Activated CD8-positive, alpha-beta memory T cell treated with anti-CD3 and anti-CD28 coated beads for 24 hours (primary cell): Measurements from ENCODE around the gene RASSF4.

Source experiments
- DNase-seq: peaks from one replicate; pipeline ENCODE4 v3.0.0-alpha.2; 2020

Gene RASSF4, protein sequence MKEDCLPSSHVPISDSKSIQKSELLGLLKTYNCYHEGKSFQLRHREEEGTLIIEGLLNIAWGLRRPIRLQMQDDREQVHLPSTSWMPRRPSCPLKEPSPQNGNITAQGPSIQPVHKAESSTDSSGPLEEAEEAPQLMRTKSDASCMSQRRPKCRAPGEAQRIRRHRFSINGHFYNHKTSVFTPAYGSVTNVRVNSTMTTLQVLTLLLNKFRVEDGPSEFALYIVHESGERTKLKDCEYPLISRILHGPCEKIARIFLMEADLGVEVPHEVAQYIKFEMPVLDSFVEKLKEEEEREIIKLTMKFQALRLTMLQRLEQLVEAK

DNA sequence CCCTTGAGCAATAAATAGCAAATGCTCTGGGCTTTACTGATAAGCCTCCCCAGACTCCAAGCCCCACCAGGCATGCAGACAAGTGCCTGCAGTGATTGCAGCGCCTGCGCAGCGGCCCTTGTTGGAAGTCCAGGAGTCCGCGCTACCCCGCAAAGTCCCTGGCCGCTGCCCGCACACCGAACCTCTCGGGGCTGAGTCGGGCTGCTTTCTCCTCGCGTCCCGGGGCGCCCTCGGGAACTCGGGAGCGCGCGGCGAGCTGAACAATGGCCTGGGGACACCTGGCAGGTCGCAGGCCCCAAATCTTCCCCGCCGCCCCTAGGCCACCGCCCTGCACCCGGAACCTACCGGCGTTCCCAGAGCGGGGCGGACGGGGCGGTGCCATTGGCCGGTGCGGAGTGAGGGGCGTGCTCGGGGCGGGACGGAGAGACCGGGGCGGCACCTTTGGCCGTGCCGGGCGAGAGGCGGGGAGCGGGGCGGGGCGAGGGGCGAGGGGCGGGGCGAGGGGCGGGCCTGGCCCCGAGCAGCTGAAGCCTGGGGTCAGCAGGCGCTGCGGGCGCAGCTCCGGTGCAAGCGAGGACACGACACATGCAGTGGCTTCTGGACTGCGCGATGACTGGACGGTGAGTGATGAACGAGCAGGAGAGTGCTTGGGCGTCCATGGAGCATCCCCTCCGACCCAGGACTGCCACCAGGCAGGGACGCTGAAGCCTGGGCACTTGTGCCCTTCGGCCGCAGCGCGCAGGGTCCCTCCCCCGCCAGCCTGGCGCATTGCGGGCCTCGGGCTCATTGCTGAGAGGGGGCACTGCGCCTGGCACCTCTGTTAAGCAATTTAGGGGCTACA, at the start of gene RASSF4:
Gene RASSF4, plus strand, starts transcription at position 556 of the 841 bp plus-strand sequence. CDS start 10,401 bp downstream, outside the sequence.
- peak; percentile 96 for DNase-seq

DNA sequence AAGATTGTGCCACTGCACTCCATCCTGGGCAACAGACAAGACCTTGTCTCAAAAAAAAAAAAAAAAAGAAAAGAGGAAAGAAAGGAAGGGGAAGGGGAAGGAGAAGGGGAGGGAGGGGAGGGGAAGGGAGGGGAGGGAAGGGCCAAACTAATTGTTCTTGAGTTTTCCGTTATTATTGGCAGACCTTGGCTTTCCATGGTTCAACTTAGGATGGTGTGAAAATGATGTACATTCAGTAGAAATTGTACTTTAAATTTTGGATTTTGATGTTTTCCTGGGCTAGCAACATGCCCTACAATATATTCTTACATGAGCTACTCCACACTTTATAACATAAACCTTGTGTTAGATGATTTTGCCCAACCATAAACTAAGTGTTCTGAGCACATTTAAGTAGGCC, 49.7 kb upstream of the RASSF4 start:
- no peak for DNase-seq

DNA sequence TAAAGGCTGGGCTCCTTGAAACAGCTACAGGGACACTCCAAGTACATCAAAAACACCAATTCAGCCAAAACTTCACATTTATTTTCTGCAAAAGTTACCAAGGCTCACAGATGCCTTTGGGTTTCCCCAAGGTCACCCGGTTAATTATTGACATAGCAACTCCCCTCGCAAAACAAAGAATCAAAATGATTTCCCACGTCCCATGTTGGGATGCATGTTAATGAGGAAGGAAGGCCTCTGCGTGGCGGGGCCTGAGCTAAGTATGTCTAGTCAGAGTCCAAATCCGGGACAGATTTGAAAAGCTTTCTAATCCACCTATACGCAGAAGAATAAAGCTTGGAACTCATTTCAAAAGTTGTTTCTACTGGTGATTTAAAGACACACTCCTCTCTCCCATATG, 49.0 kb upstream of the RASSF4 start:
- no peak for DNase-seq

DNA sequence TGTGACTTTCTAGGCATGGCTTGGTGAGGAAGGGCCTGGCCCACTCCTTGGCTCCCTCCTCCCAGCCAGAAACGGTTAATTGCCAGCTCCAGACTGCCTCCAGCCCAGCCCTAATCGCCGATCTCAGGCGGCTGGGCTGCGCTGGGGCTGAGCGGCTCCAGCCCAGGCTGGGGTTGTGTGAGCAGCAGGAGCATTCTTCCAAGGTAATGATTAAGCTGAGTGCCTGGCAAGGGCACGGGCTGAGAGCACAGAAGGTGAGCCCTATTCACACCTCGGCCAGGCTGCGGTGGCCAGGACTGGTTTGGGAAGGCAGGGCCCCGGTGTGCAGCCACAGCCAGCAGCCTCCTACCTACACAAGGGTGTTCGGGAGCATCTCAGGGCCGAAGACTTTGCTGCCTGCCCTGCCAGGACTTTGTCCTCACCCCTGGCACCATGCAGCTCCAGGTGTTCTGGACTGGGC, 48.5 kb upstream of the RASSF4 start, which contains the start of gene TMEM72:
Gene TMEM72, plus strand, starts transcription at position 257 of the 460 bp plus-strand sequence. Its CDS starts 176 bp downstream, at position 433.
- no peak for DNase-seq

DNA sequence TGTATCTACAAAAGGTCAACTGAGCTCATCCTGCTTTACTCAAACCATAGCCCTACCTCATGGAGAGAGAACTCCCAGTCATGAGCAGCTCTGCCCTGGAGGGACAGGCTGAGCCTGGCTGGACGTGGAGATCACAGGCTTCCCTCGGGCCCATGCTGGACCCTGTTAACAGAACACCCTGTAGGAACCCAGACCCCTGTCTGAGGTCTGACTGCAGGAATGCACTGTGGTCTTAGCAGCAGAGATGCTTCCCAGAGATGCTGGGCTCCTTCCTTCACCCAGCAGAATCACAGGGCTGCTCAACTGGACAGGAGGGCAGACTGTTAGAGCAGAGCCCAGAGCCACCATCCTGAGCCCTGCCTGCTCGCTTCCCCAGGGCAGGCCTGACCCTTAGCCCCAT, 47.7 kb upstream of the RASSF4 start:
- no peak for DNase-seq

DNA sequence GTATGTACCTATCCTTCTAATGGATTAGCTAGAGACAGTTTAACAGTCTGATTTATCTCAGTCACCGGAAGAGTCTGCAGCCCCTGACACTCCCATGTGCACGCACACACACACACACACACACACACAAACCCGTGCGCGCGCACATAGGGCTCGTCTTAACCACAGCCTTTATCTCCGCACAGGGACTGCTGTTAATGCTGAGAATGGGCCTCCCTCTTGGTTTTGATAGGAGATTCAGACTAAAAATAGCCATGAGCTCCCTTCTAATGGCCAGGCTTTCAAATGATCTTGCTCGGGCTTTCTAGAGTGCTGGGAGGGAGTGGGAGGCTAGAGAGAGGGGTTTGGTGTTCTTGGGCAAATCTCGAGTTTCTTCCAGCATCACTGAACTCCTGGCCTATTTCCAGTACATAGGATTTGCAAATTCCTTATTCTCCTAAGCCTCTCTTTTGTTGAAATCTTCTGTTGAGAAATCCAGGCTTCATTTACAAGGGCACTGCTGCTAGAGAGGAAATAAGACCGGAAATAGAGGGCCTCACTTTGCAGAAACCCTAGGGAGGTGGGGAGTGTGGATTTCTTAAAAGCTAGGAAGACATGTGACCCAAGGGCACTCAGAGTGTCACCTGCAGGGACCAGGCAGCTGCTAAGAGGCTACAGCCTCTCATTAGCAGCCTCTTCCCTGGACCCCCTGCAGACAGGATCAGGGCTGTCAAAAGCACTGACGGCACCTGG, 46.1 kb upstream of the RASSF4 start:
- peak; percentile 67 for DNase-seq

DNA sequence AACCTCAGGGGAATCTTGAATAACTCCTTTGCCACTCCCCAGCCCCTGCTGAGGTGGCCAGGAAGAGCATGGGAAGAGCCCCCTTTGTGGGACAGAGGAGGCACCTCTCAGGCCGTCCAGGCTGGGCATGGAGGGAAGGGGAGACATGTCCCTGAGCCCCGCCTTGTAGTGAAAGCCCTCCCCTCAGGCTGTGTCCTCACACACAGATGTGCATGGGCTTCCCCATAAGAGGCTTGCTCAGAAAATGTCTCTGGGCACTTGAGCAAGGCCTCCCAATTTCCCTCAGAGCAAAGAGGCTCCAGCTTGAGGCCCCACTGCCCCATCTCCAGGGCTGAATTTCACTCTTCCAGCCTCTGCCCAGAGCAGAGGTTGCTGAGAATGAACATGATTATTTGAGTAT, 44.7 kb upstream of the RASSF4 start:
- no peak for DNase-seq

DNA sequence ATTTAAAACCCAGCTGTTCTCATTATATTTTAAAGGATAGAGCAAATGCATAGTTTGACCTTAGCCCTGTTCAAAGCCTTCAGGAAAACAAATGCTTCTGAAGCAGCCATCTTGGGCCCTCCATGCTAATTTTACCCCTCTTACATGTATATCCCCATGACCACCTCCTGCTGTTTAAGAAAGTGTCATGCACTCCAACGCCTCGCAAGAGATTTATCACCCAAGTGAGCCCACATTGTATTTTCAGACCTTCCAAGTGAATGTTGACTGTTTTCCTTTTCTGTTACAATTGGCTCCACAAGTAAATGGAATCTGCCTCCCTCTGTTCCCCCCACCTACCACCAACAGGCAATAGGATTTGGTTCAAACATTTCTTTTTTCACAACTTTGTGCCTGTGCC, 43.2 kb upstream of the RASSF4 start:
- DNase-seq, result no peak

DNA sequence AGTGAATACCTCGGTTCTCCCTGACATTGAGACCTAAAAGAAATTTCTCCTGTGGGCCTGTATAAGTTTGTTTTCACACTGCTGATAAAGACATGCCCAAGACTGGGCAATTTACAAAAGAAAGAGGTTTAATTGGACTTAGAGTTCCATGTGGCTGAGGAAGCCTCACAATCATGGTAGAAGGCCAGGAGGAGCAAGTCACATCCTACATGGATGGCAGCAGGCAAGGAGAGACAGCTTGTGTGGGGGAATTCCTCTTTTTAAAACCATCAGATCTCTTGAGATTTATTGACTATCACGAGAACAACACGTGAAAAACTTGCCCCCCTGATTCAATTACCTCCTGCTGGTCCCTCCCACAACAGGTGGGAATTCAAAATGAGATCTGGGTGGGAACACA, 41.8 kb upstream of the RASSF4 start:
- DNase-seq, result no peak

DNA sequence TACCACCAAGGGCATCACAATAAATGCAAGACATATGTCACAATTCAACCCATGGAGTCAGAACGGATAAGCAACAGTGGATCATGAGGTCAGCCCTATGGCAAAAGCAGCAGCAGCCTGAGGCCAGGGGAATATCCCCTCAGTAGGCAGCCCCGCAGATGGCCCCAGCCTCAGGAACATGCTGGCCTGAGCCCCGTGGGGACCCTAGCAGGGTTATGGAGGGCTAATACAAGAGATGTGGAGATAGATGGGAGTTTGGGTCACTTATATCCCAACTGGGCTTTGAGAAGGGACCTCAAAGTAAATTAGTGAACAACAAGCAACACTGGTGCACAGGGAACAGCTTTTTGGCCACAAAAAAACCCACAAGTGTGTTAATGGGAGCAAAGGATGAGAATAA, 39.4 kb upstream of the RASSF4 start:
- peak; percentile 26 for DNase-seq

DNA sequence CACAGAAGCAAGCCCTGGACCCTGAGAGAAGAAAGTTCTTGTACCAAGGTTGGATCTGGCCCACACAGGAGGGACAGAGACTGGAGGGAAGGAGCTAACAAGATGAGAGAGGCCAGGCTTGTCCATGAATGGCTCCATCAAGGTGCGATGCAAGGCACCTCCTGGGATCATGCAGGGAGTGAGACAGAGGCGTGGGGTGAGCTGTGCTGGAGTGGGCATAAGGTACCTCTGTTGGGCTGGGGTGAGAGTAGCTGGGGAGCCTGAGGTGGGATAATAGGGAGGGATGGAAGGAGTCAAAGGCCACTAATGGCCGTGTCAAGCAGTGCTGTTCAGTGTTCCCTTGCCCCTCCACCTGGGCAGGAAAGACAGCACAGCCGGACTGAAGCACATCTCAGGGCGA, 38.5 kb upstream of the RASSF4 start:
- DNase-seq, result peak; percentile 33

DNA sequence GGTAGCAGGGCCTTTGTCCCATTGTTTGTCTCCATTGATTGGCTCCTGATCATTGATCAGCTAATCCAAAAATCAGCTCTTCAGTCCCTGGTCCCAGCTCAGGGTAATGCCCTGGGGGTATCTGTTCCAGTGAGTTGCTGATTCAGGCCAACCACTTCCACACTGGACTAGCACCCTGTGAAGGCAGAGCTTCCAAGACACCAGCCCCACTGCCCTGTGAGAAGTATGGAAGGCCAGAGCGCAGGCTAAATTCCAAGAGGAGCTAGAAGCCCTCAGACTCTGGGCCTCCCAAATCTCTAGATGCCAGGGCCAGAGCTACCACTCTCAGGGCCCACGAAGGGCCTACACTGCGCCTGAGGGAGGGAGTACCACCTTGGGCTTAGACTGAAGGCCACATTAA, 38.1 kb upstream of the RASSF4 start:
- DNase-seq, result peak; percentile 30

DNA sequence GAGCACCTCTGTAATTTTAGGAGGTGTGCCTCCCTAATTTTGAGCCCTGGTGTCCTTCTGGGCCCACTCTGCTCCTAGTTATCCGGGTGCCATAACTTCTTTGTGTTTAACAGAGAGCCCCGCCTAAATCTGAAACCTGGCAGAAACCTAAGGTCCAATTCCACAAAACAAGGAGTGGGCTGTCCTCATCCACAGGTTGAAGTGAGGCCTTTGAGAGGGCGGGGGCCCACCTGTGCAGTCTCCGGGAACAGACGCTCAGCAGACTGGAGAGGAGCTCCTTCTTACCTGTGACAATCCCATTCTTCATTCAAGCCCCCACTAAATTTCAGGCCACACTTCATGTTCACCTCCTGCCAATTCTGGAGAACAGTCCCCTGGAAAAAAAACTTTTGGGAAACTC, 37.6 kb upstream of the RASSF4 start:
- peak; percentile 26 for DNase-seq

DNA sequence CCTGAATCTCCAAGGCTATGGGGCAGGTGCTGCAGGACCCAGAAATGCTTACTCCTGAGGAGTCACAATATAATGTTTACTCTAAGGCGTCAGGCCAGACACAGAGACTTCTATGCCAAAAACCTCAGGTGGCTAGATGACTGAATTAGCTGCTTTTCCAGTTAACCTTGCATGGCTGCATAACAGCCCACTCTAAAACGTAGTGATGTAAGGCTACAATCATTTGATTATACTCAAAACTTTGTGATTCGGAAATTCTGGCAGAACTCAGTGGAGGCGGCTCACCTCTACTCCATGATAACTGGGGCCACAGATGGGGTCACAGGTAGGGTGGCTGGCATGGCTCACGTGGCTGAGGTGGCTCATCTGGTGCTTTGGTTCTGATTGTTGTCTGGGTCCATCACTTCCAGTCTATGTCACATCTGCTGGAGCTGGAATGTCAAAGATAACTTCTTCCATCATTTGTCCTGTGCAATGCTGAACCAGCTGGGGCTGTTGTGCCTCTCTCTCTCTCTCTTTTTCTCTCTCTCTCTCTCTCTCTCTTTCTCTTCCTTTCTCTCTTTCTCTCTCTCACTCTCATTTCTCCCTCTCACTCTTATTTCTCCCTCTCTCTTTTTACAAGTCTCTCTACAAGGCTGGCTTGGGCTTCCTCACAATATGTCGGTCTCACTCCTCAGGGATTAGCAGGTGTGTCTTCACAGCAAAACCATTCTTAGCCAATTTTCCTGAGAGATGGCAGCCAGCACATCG, 36.6 kb upstream of the RASSF4 start:
- peak; percentile 11 for DNase-seq

DNA sequence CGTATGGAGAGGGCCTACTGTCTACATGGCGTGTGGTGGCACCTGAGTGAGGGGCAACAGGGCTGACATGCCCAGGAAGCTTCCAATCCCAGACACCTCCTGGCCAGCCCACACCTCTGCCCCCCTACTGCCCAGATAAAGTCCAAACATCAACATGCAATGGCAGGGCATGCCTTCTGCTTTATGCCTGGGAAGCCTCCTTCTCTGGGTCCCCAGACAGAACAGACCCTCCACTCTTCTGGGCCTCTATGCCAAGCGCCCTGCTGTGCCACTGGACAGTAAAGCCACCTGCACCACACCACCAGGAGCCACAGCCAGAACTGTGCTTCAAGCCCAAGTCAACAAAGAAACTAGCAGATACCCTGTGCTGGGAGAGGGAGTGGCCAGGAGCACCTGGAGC, 36.0 kb upstream of the RASSF4 start:
- no peak for DNase-seq

DNA sequence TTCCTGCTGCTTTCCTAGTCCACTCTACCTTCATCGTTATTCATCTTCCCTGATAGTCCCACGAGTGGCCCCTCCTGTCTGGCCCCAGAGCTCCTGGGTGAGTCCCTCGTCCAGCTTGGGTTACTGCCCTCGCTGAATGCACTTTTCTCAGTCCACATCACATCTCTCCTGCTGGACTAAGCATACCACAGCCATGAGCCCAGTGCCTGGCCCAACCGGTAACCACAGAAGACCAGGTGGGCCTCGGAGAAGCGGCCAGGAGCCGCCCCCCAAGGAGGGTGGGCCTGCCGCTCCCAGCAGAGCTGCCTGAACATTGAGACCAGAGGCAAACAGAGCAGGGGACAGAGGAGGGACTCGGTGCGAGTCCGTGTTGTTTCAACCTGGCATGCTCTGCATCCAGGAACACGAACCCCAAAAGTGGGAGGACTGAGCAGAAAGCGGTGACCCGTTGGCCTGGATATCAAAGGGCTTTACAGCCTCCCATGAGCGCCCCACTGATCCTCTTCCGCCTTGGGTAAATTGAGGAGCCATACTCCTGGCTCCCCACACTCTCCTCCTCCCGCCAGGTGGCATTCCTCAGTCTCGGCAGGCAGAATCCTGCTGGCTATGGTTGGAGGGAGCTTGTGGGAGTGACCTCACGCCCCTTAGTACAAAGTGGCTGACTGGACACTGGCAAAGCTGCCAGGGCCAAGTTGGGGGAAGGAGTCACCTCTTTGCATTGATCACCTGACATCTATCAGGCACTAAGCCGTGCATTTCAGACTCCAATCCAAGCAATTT, 35.2 kb upstream of the RASSF4 start:
- DNase-seq, result peak; percentile 35

DNA sequence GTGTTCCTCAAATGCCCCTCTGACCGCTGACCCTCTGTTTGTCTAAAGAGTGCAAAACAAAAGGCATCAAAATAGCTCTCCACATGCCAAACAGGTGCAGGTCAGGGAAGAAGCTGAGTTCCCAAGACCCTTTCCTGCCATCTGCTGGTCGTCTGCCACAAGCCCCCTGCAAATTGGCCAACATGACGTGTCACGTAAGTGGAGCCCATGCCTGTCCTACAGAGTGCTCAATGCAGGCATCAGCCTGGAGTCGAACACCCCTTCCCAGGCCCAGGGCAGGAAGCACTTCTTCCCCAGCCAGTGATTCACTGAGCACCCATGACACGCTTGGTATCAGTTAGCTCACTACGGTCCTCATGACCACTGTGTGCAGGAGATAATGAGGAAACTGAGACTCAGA, 34.4 kb upstream of the RASSF4 start:
- DNase-seq, result peak; percentile 53

DNA sequence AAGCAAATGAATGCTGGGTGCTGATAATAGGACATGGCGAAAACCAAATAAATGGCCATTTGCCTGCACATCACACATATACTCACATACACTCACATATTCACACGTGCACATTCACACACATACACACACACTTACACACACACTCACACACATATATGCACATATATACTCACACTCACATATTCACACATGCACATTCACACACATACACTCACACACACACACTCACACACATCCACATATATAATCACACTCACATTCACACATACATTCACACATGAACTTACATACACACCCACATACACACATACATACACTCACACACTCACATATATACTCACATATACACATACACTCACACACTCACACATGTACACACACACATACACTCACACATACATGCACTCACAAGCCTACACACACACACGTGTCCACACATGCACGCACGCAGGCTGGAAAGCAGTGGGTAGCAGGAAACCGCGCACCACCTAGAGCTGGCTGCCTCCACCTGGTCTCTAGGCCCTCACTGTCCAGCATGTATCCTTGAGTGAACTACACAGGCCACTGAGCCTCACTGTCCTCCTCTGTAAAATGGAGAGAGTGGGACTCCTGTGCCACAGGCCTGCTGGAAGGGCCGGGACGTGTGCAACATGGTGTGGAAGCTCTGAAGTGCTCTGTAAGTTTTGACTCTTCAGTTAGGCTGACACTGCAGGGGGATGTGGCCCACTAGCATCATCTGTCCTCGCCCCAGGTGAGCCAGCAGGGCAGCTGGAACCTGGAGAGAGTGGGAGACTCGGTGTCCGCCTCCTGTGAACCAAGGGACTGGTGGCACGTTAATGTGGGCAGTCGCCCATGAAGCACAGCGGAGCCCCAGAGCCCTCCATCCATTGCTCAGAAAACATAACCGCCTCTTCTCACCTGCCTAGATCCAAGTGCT, 33.5 kb upstream of the RASSF4 start:
- DNase-seq, result peak; percentile 26

DNA sequence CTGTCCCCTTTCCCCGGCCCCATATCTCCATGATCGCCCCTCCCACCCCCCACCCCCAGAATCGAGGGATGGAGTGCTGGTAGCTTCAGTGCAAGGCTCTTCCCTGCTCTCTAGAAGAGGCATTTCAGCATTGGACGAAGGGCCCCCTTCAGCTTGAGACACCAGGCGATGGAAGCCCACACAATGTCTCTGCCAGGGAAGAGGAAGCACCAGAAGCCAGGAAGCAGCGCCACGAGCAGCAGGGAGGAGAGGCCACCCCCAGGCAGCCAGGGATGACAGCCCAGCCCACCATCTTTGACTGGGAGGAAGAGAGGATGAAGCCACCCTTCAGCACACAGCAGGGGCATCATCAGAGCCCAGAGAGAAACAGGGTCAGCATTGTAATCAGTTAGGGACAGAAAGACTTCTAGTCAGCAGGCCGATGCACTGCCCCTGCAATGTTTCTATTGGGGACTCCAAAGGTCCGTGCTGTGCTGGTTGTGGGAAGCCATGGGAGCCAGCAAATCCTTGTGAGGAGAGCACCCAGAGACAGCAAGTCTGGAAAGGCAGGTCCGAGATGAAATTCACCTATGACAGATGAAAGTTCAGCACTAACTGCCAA, 32.8 kb upstream of the RASSF4 start:
- DNase-seq, result peak; percentile 30

DNA sequence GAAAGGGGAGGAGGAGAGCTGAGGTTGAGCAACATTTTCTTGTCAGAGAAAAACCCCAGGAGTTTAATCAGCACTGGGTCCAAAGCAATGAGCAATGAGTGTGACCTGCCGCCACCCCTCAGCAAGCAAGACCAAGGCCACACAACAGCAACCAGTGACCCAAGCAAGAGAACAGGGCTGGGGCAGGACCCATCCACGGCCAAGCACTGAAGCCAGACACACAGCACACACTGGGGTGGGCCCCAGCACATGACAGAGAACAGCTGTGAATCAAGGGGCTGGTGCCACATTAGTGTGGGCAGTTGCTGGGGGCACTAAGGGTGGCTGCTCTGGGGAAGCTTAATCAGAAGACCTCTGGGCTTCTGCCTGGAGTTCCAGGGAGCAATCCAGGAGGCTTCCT, 32.2 kb upstream of the RASSF4 start:
- peak; percentile 17 for DNase-seq
